PC-9 (cell line): ENCODE results near the gene ANKRD6. TPM values are rescaled to one million over a fixed set of nuclear protein-coding genes. Genes with fewer than 3 reads are reported as not detected.

Experiments
- BruUV-seq: library from RNA; stranded (reverse); fragments of 400-500 nt; replicated peaks from 2 replicates; lab custom pipeline; 2021; lab: Mats Ljungman, UMichigan
- CTCF ChIA-PET: fragments of 300-600 bp; sonication (Branson Sonifier 250); formaldehyde crosslinking; loops from one replicate; lab custom pipeline; 2022; ENCODE audit warnings: antibody characterized with exemption; lab: Charles Lee
- POLR2A ChIA-PET: fragments of 300-600 bp; sonication (Branson Sonifier 250); formaldehyde crosslinking; loops from one replicate; lab custom pipeline; 2022; ENCODE audit warnings: antibody characterized with exemption; ENCODE audit not compliant: unreplicated experiment; lab: Charles Lee
- DNase-seq, 2 experiments: peaks; one replicate each; pipeline versions ENCODE4 v3.0.0 to v3.0.0-alpha.2; 2015 to 2022; ENCODE audit warnings: mixed read lengths in 1 of 2
- H2AFZ ChIP-seq: fragments of 200-600 bp; sonication (generic); 2 replicates; pipeline ENCODE4 v1.8.1; 2017; ENCODE audit warnings: antibody characterized with exemption
- H3F3A ChIP-seq: fragments of 200-600 bp; sonication (generic); 2 replicates; pipeline ENCODE4 v1.8.1; 2017; ENCODE audit warnings: antibody characterized with exemption, mild to moderate bottlenecking, low read depth; ENCODE audit not compliant: insufficient read depth
- H3K27ac ChIP-seq: fragments of 200-600 bp; sonication (generic); 2 replicates; pipeline ENCODE4 v1.6.1; 2016; ENCODE audit warnings: mixed run types
- H3K27me3 ChIP-seq: fragments of 200-600 bp; sonication (generic); 2 replicates; pipeline ENCODE4 v1.6.1; 2016; ENCODE audit warnings: low read depth, mixed run types; ENCODE audit not compliant: insufficient read depth
- H3K36me3 ChIP-seq: fragments of 200-600 bp; sonication (generic); 2 replicates; pipeline ENCODE4 v1.6.1; 2016; ENCODE audit warnings: low read depth, mixed run types
- H3K4me1 ChIP-seq: fragments of 200-600 bp; sonication (generic); replicated peaks from 2 replicates; pipeline ENCODE4 v1.6.1; 2016; ENCODE audit warnings: mixed run types; ENCODE audit not compliant: insufficient read depth
- H3K4me2 ChIP-seq: fragments of 200-600 bp; sonication (generic); 2 replicates; pipeline ENCODE4 v1.6.1; 2017; ENCODE audit warnings: mixed run types
- H3K4me3 ChIP-seq: fragments of 200-600 bp; sonication (generic); 2 replicates; pipeline ENCODE4 v1.6.1; 2016; ENCODE audit warnings: mixed run types
- H3K79me2 ChIP-seq: fragments of 200-600 bp; sonication (generic); 2 replicates; pipeline ENCODE4 v1.6.1; 2017; ENCODE audit warnings: low read depth, mixed run types
- H3K9me2 ChIP-seq: fragments of 200-600 bp; sonication (generic); 2 replicates; pipeline ENCODE4 v1.8.1; 2017; ENCODE audit warnings: mild to moderate bottlenecking; ENCODE audit not compliant: insufficient read depth
- H3K9me3 ChIP-seq: fragments of 200-600 bp; sonication (generic); 2 replicates; pipeline ENCODE4 v1.8.1; 2016; ENCODE audit warnings: low read depth; ENCODE audit not compliant: insufficient read depth
- H4K20me1 ChIP-seq: fragments of 200-600 bp; sonication (generic); 2 replicates; pipeline ENCODE4 v1.8.1; 2017; ENCODE audit not compliant: insufficient read depth
- CTCF ChIP-seq: fragments of 200-600 bp; sonication (generic); conservative IDR thresholded peaks from 2 replicates; pipeline ENCODE4 v1.6.1; 2017; ENCODE audit warnings: mixed run types, antibody characterized with exemption, mild to moderate bottlenecking, moderate library complexity
- EZH2 ChIP-seq: fragments of 200-600 bp; sonication (generic); IDR thresholded peaks from 2 replicates; pipeline ENCODE4 v1.8.0; 2017; ENCODE audit warnings: antibody characterized with exemption, low read depth
- intact Hi-C: fragments of 100-400 bp; cut with micrococcal nuclease; formaldehyde crosslinking; loops from one replicate; pipeline ENCODE4 v1.10.0; 2022; ENCODE audit not compliant: unreplicated experiment
- total RNA-seq: library from RNA; stranded (reverse); gene quantifications from 2 replicates; pipeline ENCODE4 v1.2.3, GENCODE V29; 2021

ANKRD6 gene
- total RNA-seq, 1 experiment from 2014 or later, result 1.8 TPM

DNA sequence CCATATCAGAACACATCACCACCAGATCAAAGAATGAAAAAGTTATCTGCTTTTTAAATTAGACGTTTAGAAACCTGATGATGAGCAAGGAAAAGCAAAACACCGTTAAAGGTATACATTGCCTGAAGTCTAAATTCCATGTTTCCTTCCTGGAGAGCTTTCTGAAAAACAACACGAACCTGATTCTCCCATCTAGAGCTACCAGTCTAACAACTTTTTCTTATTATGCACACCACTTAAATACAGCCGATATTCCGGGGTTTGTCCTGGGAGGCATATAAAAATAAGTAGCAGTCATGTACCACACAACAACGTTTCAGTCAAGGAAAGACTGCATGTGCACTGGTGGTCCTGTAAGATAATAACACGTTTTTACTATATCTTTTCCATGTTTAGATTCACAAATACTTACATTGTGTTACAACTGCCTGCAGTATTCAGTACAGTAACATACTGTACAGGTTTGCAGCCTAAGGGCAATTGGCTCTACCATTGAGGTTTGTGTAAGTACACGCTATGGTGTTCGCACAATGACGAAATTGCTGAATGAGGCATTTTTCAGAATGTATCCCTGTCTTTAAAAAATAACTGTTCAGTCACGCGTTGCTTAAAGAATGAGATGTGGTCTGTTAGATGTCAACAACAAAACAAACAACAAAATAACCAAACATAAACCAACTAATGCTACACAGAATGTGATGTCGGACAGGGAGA lies 224.7 kb downstream of the ANKRD6 start:
- H3K27me3 ChIP-seq, result no peaks in the 10 kb centered on the region
- 0 out of 2 replicates have a peak, but pooled peaks cover 4% of the 10 kb centered on the region for H3K36me3 ChIP-seq
- ChIA-PET CTCF (no interaction called here), POLR2A (no interaction called here)
- no peak overlapping the region for H3K4me2 ChIP-seq
- H3K4me3 ChIP-seq, result no peak overlapping the region
- H3K79me2 ChIP-seq, result no peaks in the 10 kb centered on the region
- no peak for TF ChIP-seq EZH2
- TF ChIP-seq CTCF, result no peak
- H3F3A ChIP-seq, result no peaks in the 10 kb centered on the region
- intact Hi-C loops, result no loop called here
- H3K27ac ChIP-seq, result no peak overlapping the region
- no peak for DNase-seq
- H4K20me1 ChIP-seq, result no peaks in the 10 kb centered on the region
- no peaks in the 10 kb centered on the region for H3K9me3 ChIP-seq
- no peaks in the 10 kb centered on the region for H3K4me1 ChIP-seq
- BruUV-seq, result no TSS peak
- H3K9me2 ChIP-seq, result no peaks in the 10 kb centered on the region
- no peak overlapping the region for H2AFZ ChIP-seq

DNA sequence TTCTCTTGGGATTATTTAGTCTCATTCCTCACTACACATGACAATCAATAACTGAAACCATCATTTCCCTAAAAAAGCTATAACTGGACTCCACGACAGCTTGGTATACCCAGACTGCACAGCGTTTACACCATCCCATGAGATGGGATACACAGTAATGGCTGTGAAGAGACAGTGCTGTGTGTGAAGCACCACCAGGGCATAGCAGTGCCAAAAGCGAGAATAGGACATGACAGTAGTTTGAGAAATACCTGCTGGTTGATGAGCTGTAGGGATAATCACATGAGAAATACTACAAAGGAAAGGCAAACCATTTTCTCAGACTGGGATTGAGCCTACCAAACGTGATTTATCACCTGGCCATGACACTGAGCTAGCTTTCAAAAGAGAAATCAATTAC lies 228.0 kb downstream of the ANKRD6 start:
- BruUV-seq, result no TSS peak
- Histone ChIP-seq H3K36me3 (0 out of 2 replicates have a peak, but pooled peaks cover 4% of the 10 kb centered on the region), H2AFZ (no peak overlapping the region), H3F3A (no peaks in the 10 kb centered on the region), H3K79me2 (no peaks in the 10 kb centered on the region), H4K20me1 (no peaks in the 10 kb centered on the region), H3K27me3 (no peaks in the 10 kb centered on the region), H3K9me3 (no peaks in the 10 kb centered on the region), H3K9me2 (no peaks in the 10 kb centered on the region), H3K4me2 (no peak overlapping the region), H3K4me1 (no peaks in the 10 kb centered on the region), H3K27ac (no peak overlapping the region), H3K4me3 (no peak overlapping the region)
- ChIA-PET CTCF (no interaction called here), POLR2A (no interaction called here)
- no peak for TF ChIP-seq CTCF
- TF ChIP-seq EZH2, result no peak
- intact Hi-C loops, result no loop called here
- DNase-seq, result no peak

DNA sequence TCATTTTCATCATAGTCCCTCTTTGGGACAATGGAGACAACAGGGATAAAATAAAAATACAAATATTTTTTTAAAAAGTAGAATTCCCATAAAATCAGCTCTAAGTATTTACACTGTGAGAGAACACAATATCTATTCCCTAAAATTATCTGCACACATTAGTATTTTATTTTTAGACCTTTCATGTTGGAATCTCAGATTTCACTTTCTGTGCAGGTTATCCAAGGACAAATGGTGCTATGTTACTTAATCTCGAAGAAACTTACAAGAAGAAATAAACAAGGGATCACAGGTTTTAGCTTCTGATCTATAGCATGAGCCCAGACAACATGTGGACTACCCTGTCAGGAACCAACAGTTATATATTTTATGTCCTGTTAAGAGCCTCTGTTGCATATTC lies 228.6 kb downstream of the ANKRD6 start:
- Histone ChIP-seq H2AFZ (no peak overlapping the region), H3K4me2 (no peak overlapping the region), H3K27me3 (no peaks in the 10 kb centered on the region), H3K9me2 (no peaks in the 10 kb centered on the region), H3F3A (no peaks in the 10 kb centered on the region), H3K27ac (no peak overlapping the region), H3K9me3 (no peaks in the 10 kb centered on the region), H3K4me1 (no peaks in the 10 kb centered on the region), H3K36me3 (0 out of 2 replicates have a peak, but pooled peaks cover 4% of the 10 kb centered on the region), H3K4me3 (no peak overlapping the region), H3K79me2 (no peaks in the 10 kb centered on the region), H4K20me1 (no peaks in the 10 kb centered on the region)
- BruUV-seq, result no TSS peak
- no peak for DNase-seq
- ChIA-PET CTCF (no interaction called here), POLR2A (no interaction called here)
- TF ChIP-seq CTCF (no peak), EZH2 (no peak)
- intact Hi-C loops, result no loop called here
